H1 (cell line): ENCODE data around the gene BAIAP2. TPM values are rescaled to one million over a fixed set of nuclear protein-coding genes. Genes with fewer than 3 reads are reported as not detected.

Experiments
- CTCF ChIA-PET: fragments of 300-600 bp; sonication (Branson Sonifier 250); formaldehyde crosslinking; loops from one replicate; lab custom pipeline; 2021; ENCODE audit not compliant: partially characterized antibody; lab: Charles Lee
- POLR2A ChIA-PET: fragments of 300-600 bp; sonication (Branson Sonifier 250); formaldehyde crosslinking; loops from one replicate; lab custom pipeline; 2021; ENCODE audit warnings: inconsistent platforms; ENCODE audit not compliant: partially characterized antibody; lab: Charles Lee
- DNase-seq, 2 experiments: peaks; one replicate each; pipeline versions ENCODE4 v3.0.0 to v3.0.0-alpha.2; 2010 to 2022; ENCODE audit warnings: low spot score in 2 of 2, low read depth in 1 of 2, mixed read lengths in 1 of 2
- FAIRE-seq: peaks from 2 replicates; lab custom pipeline; 2011; peaks lifted over from hg19 to GRCh38; lab: Jason Lieb, UNC
- H2AFZ ChIP-seq: 2 replicates; pipeline ENCODE4 v1.8.1; 2012; ENCODE audit warnings: low read length, inconsistent platforms
- H2AK5ac ChIP-seq: 2 replicates; pipeline ENCODE4 v1.6.1; 2013; ENCODE audit warnings: low read depth, low read length
- H2BK120ac ChIP-seq: replicated peaks from 2 replicates; pipeline ENCODE3; 2013; ENCODE audit warnings: low read depth, low read length, inconsistent platforms
- H2BK12ac ChIP-seq: 2 replicates; pipeline ENCODE4 v1.6.1; 2013; ENCODE audit warnings: low read depth, low read length
- H2BK15ac ChIP-seq: 2 replicates; pipeline ENCODE4 v1.6.1; 2013; ENCODE audit warnings: low read length
- H2BK20ac ChIP-seq: 2 replicates; pipeline ENCODE4 v1.6.1; 2013; ENCODE audit warnings: low read length
- H2BK5ac ChIP-seq: 2 replicates; pipeline ENCODE4 v1.6.1; 2013; ENCODE audit warnings: low read depth, low read length
- H3K14ac ChIP-seq: 2 replicates; pipeline ENCODE4 v1.6.1; 2013; ENCODE audit warnings: inconsistent platforms; ENCODE audit not compliant: insufficient read length
- H3K18ac ChIP-seq: 2 replicates; pipeline ENCODE4 v1.6.1; 2013; ENCODE audit warnings: low read length; ENCODE audit errors: extremely low read depth
- H3K23ac ChIP-seq: 2 replicates; pipeline ENCODE4 v1.6.1; 2013; ENCODE audit warnings: inconsistent platforms; ENCODE audit not compliant: insufficient read length
- H3K23me2 ChIP-seq: 2 replicates; pipeline ENCODE4 v1.6.1; 2013; ENCODE audit warnings: low read depth, low read length
- H3K27ac ChIP-seq: 2 replicates; pipeline ENCODE4 v1.6.1; 2011; ENCODE audit warnings: low read depth, low read length, inconsistent platforms
- H3K27me3 ChIP-seq, 4 experiments: replicated peaks in 1 of 4; 1 replicate in 1 of 4; 2 replicates in 3 of 4; pipeline versions ENCODE4 v1.6.1 to v1.8.1; 2011 to 2013; ENCODE audit warnings: low read length in 3 of 4, mild to moderate bottlenecking in 3 of 4, inconsistent platforms in 2 of 4, mixed read lengths in 2 of 4, moderate library complexity in 1 of 4; ENCODE audit not compliant: control insufficient read depth in 3 of 4, insufficient read depth in 3 of 4; ENCODE audit errors: extremely low read depth in 1 of 4
- H3K36me3 ChIP-seq, 4 experiments: 2 replicates each; pipeline versions ENCODE4 v1.6.1 to v1.8.1; 2011 to 2013; ENCODE audit warnings: mild to moderate bottlenecking in 4 of 4, low read length in 3 of 4, moderate library complexity in 2 of 4, control low read depth in 1 of 4, inconsistent platforms in 1 of 4; ENCODE audit not compliant: insufficient read depth in 4 of 4, control insufficient read depth in 2 of 4
- H3K4ac ChIP-seq: replicated peaks from 2 replicates; pipeline ENCODE3; 2013; ENCODE audit warnings: low read length, low read depth, mixed read lengths, inconsistent platforms; ENCODE audit not compliant: insufficient read length
- H3K4me1 ChIP-seq, 4 experiments: replicated peaks in 1 of 4; 1 replicate in 1 of 4; 2 replicates in 3 of 4; pipeline versions ENCODE4 v1.6.1 to v1.8.1; 2011 to 2013; ENCODE audit warnings: low read length in 3 of 4, inconsistent platforms in 2 of 4, mixed read lengths in 1 of 4; ENCODE audit not compliant: insufficient read depth in 4 of 4, control insufficient read depth in 3 of 4
- H3K4me2 ChIP-seq, 2 experiments: 2 replicates each; pipeline versions ENCODE4 v1.6.1 to v1.8.1; 2011 to 2013; ENCODE audit warnings: low read depth in 2 of 2, low read length in 2 of 2, control low read depth in 1 of 2, inconsistent platforms in 1 of 2, mild to moderate bottlenecking in 1 of 2; ENCODE audit not compliant: insufficient read depth in 1 of 2
- H3K4me3 ChIP-seq, 4 experiments: fragments of 200-600, 300-600 bp in 1 of 4; sonication (generic), shearing (Covaris generic), sonication (Bioruptor Twin) in 1 of 4; 2 replicates each; pipeline versions ENCODE4 v1.5.1 to v1.8.1; 2011 to 2016; ENCODE audit warnings: low read length in 4 of 4, low read depth in 3 of 4, control low read depth in 2 of 4, inconsistent platforms in 2 of 4, mild to moderate bottlenecking in 2 of 4, mixed read lengths in 1 of 4, moderate library complexity in 1 of 4; ENCODE audit not compliant: insufficient read depth in 2 of 4; ENCODE audit errors: extremely low read depth in 1 of 4
- H3K56ac ChIP-seq: replicated peaks from 2 replicates; pipeline ENCODE3; 2013; ENCODE audit warnings: low read depth, mild to moderate bottlenecking, mixed read lengths, low read length, inconsistent platforms; ENCODE audit not compliant: insufficient read length
- H3K79me1 ChIP-seq: 2 replicates; pipeline ENCODE4 v1.6.1; 2013; ENCODE audit warnings: low read depth, low read length, control low read depth
- H3K79me2 ChIP-seq, 2 experiments: 2 replicates each; pipeline versions ENCODE4 v1.6.1 to v1.8.1; 2012 to 2013; ENCODE audit warnings: low read length in 2 of 2, mild to moderate bottlenecking in 2 of 2, inconsistent platforms in 1 of 2; ENCODE audit not compliant: insufficient read depth in 2 of 2, control insufficient read depth in 1 of 2
- H3K9ac ChIP-seq, 4 experiments: replicated peaks in 1 of 4; 1 replicate in 1 of 4; 2 replicates in 3 of 4; pipeline versions ENCODE4 v1.6.1 to v1.8.1; 2011 to 2013; ENCODE audit warnings: low read depth in 3 of 4, low read length in 3 of 4, control low read depth in 2 of 4, mild to moderate bottlenecking in 2 of 4, moderate library complexity in 2 of 4, inconsistent platforms in 1 of 4; ENCODE audit errors: extremely low read depth in 1 of 4
- H3K9me3 ChIP-seq, 2 experiments: 2 replicates each; pipeline versions ENCODE4 v1.6.1 to v1.8.1; 2012 to 2013; ENCODE audit warnings: mild to moderate bottlenecking in 2 of 2, moderate library complexity in 2 of 2, control low read depth in 1 of 2, inconsistent platforms in 1 of 2, low read depth in 1 of 2, low read length in 1 of 2, mixed read lengths in 1 of 2; ENCODE audit not compliant: insufficient read depth in 2 of 2
- H4K20me1 ChIP-seq, 2 experiments: replicated peaks in 1 of 2; 2 replicates each; pipeline versions ENCODE3 to v1.8.1; 2011 to 2013; ENCODE audit warnings: inconsistent platforms in 2 of 2, low read length in 2 of 2, mild to moderate bottlenecking in 1 of 2; ENCODE audit not compliant: insufficient read depth in 2 of 2, control insufficient read depth in 1 of 2
- H4K5ac ChIP-seq: 2 replicates; pipeline ENCODE4 v1.6.1; 2013; ENCODE audit warnings: low read length, low read depth, mixed read lengths, inconsistent platforms; ENCODE audit not compliant: insufficient read length
- H4K8ac ChIP-seq: 2 replicates; pipeline ENCODE4 v1.8.0; 2013; ENCODE audit warnings: mild to moderate bottlenecking, moderate library complexity, low read length, inconsistent platforms; ENCODE audit not compliant: insufficient read depth; ENCODE audit errors: extremely low read depth
- H4K91ac ChIP-seq: replicated peaks from 2 replicates; pipeline ENCODE3; 2013; ENCODE audit warnings: low read length, mixed read lengths, inconsistent platforms; ENCODE audit not compliant: insufficient read length
- BACH1 ChIP-seq: IDR thresholded peaks from 2 replicates; pipeline ENCODE4 v1.6.1; 2012; ENCODE audit warnings: low read length, improper control_type of control experiment
- CBX5 ChIP-seq: fragments of 300-800, 300-1000 bp; sonication (generic); IDR thresholded peaks from 2 replicates; pipeline ENCODE4 v1.7.1; 2016; ENCODE audit warnings: antibody characterized with exemption, low read length, low read depth
- HDAC6 ChIP-seq: IDR thresholded peaks from one replicate; pipeline ENCODE4 v1.7.1; 2012; ENCODE audit warnings: low read depth, mild to moderate bottlenecking, inconsistent platforms, low read length, moderate library complexity
- KDM1A ChIP-seq: fragments of 200-600, 300-600 bp; sonication (generic); IDR thresholded peaks from 2 replicates; pipeline ENCODE4 v1.7.1; 2016; ENCODE audit warnings: mild to moderate bottlenecking, low read length, borderline replicate concordance
- PHF8 ChIP-seq: fragments of 200-600 bp; sonication (generic); conservative IDR thresholded peaks from 2 replicates; pipeline ENCODE4 v1.7.1; 2012; ENCODE audit warnings: low read depth, mild to moderate bottlenecking, inconsistent platforms, low read length, moderate library complexity
- RBBP5 ChIP-seq: IDR thresholded peaks from 2 replicates; pipeline ENCODE4 v1.7.1; 2012; ENCODE audit warnings: low read depth, mild to moderate bottlenecking, inconsistent platforms, low read length, moderate library complexity, borderline replicate concordance
- SAP30 ChIP-seq: fragments of 300-600 bp; sonication (generic); IDR thresholded peaks from 2 replicates; pipeline ENCODE4 v1.7.1; 2012; ENCODE audit warnings: low read length, moderate library complexity, mild to moderate bottlenecking, inconsistent platforms; ENCODE audit not compliant: insufficient read depth, insufficient replicate concordance
- SRF ChIP-seq: IDR thresholded peaks from 2 replicates; pipeline ENCODE4 v1.6.1; 2011; ENCODE audit warnings: mild to moderate bottlenecking, low read depth, low read length, moderate library complexity
- TBP ChIP-seq: IDR thresholded peaks from 2 replicates; pipeline ENCODE4 v1.6.1; 2011; ENCODE audit warnings: low read depth, low read length, improper control_type of control experiment
- WGBS, 2 experiments: shearing (Covaris generic) in 1 of 2; methylation state at CpG; one replicate each; pipeline versions ENCODE4 v1.1.6 to v1.1.7; 2013 to 2015; ENCODE audit warnings: low lambda C conversion rate in 2 of 2, mixed read lengths in 2 of 2, inconsistent platforms in 1 of 2, low coverage in 1 of 2, missing lambda C conversion rate in 1 of 2; ENCODE audit not compliant: insufficient replicate concordance in 2 of 2, insufficient coverage in 1 of 2, insufficient read length in 1 of 2; ENCODE audit errors: extremely low coverage in 1 of 2, missing lambda C conversion rate in 1 of 2; 5-methylcytosine and 5-hydroxymethylcytosine counted together
- polyA plus RNA-seq, 7 experiments: library from polyadenylated mRNA; depleted of rRNA in 3 of 7; stranded (reverse) in 5 of 7; unstranded in 2 of 7; fragments of >200 nt in 5 of 7; fragments of 200-250 nt in 2 of 7; gene quantifications; 1 replicate in 5 of 7; 2 replicates in 1 of 7; 4 replicates in 1 of 7; pipeline versions ENCODE4 v1.2.1 to v1.2.3, GENCODE V29; 2011 to 2013; ENCODE audit warnings: missing spikeins in 2 of 7, mixed read lengths in 2 of 7
- total RNA-seq: library from RNA; stranded (reverse); fragmentation: NEBNext Ultra II Directional; extraction: Animal tissue kit (Norgen Biotek cat#: 25700); gene quantifications from 2 replicates; pipeline ENCODE4 v1.2.1, GENCODE V29; 2021
- TF ChIP-seq, protein P1 (sequence below): IDR thresholded peaks from 2 replicates; pipeline ENCODE4 v1.6.1; 2012; ENCODE audit warnings: inconsistent platforms
- TF ChIP-seq, protein P2 (sequence below): IDR thresholded peaks from 2 replicates; pipeline ENCODE4 v1.6.1; 2012; ENCODE audit warnings: inconsistent platforms

BAIAP2 gene
- total and polyA plus RNA-seq, 2 of the 8 experiments (the other 6 are each of a cell fraction or from before 2014, with no cell fraction given), result 10.0 to 22.8 TPM

GRCh38 chr17:81021531-81022343, 13.2 kb upstream of the BAIAP2 start:
- Histone ChIP-seq H3K9me3 (no peaks in the 10 kb centered on the region), H3K36me3 (no peaks in the 10 kb centered on the region), H3K23me2 (no peaks in the 10 kb centered on the region), H3K79me1 (no peaks in the 10 kb centered on the region), H4K5ac (no peak overlapping the region), H3K23ac (no peak overlapping the region), H4K20me1 (no peaks in the 10 kb centered on the region), H3K18ac (no peak overlapping the region), H3K27ac (no peak overlapping the region)
- POLR2A ChIA-PET, result interaction anchor here (0.6 to 4.6 kb wide), 6 partner anchors 9 to 280 kb away, joined by 3 to 24 read pairs (median 3); partner anchors contain the start of genes BAIAP2 and CHMP6
- no peak for TF ChIP-seq HDAC6
- TF ChIP-seq, protein P1, sequence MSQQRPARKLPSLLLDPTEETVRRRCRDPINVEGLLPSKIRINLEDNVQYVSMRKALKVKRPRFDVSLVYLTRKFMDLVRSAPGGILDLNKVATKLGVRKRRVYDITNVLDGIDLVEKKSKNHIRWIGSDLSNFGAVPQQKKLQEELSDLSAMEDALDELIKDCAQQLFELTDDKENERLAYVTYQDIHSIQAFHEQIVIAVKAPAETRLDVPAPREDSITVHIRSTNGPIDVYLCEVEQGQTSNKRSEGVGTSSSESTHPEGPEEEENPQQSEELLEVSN, result no peak
- no peak for TF ChIP-seq SRF
- no peak for TF ChIP-seq SAP30
- no peak for TF ChIP-seq RBBP5
- TF ChIP-seq PHF8, result no peak
- TF ChIP-seq CBX5, result no peak
- no peak for TF ChIP-seq TBP
- no peak for TF ChIP-seq KDM1A
- TF ChIP-seq, protein P2, sequence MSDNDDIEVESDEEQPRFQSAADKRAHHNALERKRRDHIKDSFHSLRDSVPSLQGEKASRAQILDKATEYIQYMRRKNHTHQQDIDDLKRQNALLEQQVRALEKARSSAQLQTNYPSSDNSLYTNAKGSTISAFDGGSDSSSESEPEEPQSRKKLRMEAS, result no peak
- TF ChIP-seq BACH1, result no peak
- TF ChIP-seq, all 59 proteins: peak for 0
- 89% methylated on average over 19 of the region's 19 CpGs; no CpG with 5 or more reads in 1 of the 2 experiments for WGBS, 2 experiments
- no peak overlapping the region for H2AK5ac ChIP-seq
- H4K91ac ChIP-seq, result no peak overlapping the region
- CTCF ChIA-PET, result interaction anchor here (0.6 to 12.9 kb wide), 13 partner anchors 10 to 1124 kb away, joined by 3 to 110 read pairs (median 4); no protein-coding TSS in a partner anchor
- peak overlapping the region; percentile 43; the same call in 1 of the 2 replicates for H2BK12ac ChIP-seq
- no peaks in the 10 kb centered on the region; a peak in 1 of 7 replicates for H3K27me3 ChIP-seq
- H3K79me2 ChIP-seq, result no peaks in the 10 kb centered on the region
- H3K9ac ChIP-seq, result no peak overlapping the region
- H3K14ac ChIP-seq, result no peak overlapping the region
- no peak overlapping the region for H2BK120ac ChIP-seq
- H3K4ac ChIP-seq, result no peak overlapping the region
- peaks cover 0 to 3% (median under 1%) of the 10 kb centered on the region in 4 experiments; a peak in 4 of 7 replicates for H3K4me1 ChIP-seq
- H3K4me3 ChIP-seq, result no peak overlapping the region
- H2AFZ ChIP-seq, result no peak overlapping the region
- H2BK15ac ChIP-seq, result no peak overlapping the region
- no peak overlapping the region for H3K4me2 ChIP-seq
- no peak for FAIRE-seq
- no peak overlapping the region for H2BK20ac ChIP-seq
- H4K8ac ChIP-seq, result no peak overlapping the region
- H2BK5ac ChIP-seq, result no peak overlapping the region
- no peak overlapping the region for H3K56ac ChIP-seq
- no peak for DNase-seq
